Measurements from ENCODE around the gene EIF6.
"Not testable (repeated sequence)": the region's sequence is repeated elsewhere in the genome, so short reads cannot be mapped to it uniquely, and the experiment has no call there.

EIF6 gene

DNA sequence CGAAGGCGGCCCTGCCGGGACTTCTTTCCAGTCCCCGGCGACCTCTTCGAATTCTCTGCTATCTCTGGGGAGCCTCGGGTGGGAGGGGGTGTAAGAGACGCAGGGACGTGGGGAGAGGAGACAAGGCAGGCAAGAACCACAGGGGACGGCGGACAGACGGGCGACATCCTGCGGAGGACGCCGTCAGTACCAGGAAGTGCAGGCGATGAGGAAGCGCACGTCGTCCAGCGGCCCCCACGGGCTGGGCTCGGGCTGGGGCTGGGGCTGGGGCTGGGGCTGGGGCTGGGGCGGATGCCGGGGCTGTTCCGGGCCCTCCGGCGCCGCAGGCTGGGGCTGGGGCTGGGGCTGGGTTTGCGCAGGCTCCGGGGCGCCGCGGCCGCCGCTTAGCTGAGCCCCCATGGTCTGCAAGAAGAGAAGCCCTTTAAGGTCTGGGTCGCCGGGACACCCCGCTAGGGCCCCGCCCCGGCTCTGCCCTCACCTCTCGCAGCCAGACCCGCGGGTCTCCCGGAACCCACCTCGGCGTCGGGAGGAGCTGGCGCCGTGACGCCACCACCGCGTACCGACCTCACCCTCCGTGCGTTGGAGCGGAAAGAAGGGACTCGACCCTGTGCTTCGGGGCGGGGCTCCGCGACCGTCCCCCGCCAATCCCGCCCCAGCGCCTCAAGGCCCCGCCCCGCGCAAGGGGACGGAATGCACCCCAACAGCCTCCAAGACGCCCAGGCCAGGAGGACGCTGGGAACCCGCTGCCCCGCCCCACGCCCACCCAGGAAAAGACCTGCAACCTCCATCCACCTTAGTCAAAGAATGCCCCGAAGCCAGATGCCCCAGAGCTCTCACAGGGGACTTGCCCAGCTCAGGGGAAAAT lies 6.8 kb downstream of the EIF6 start, which contains the start of gene MMP24OS:
MMP24OS (minus strand) TSS at position 592 of the 865 bp plus-strand sequence; CDS start at position 399, 193 bp downstream.
- peak; percentile 89 for DNase-seq (ENCODE audit: low read depth)

DNA sequence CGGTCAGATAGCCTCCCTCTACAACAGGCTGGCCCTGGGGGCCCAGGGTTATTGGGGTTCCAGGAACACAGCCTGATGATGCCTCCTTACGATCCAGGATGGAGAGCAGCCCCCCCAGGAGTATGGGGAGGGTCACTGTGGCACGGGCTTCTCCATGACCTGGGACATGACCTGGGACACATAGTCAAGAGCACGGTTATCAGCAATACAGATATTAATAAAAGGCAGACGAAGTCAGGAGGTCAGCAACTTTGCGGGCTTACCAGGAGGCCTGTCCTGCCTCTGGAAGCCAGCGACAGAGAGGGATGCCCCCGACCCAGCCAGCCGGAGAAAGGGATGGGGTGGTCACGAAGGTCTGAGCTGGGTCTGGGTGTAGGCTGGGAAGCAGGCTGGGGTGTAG lies 7.4 kb downstream of the EIF6 start:
- DNase-seq (ENCODE audit: low read depth): no peak

DNA sequence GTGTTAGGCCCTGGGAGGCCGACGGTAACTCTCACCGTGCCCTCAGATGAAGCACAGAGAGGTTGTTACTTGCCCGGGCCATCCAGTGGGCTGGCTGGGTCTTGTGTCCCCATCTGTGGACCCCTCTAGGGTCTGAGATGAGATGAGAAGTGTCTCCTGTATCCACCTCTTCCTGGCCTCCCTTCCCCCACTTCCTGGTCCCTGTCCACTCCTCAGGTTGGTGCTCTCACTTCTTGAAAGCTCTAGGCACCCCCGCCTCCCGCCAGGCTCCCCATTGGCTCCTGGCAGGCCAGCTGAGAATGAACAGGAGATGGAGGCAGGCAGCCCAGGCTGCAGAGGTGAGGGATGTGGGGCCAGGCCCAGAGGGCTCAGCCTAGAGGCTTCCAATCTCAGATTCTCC lies 8.2 kb downstream of the EIF6 start:
- DNase-seq (ENCODE audit: low read depth): no peak

DNA sequence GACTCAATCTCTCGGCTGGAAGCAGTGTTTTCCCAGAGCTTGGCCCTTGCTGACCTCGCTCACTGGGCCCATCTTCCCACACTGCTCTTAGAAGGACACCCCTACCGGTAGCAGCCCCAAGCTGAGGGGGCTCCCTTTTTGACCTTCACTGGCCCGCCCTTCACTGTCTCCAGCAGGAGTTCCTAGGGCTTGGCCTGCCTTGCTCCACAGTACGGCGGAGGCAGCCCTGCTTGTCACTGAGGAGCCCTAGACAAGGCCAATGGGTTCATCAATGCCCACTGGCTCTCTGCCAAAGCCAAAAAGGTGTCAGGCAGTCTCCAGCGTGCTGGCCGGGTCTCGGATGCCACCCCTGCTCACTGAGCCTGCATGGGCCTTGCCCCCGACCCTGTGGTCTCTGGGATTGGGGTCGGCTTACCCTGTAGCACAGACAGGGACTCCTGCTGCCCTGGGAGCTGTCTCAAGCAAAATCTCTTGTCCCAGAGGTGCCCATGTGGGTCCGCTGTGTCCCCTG lies 8.8 kb downstream of the EIF6 start:
- DNase-seq (ENCODE audit: low read depth): no peak

DNA sequence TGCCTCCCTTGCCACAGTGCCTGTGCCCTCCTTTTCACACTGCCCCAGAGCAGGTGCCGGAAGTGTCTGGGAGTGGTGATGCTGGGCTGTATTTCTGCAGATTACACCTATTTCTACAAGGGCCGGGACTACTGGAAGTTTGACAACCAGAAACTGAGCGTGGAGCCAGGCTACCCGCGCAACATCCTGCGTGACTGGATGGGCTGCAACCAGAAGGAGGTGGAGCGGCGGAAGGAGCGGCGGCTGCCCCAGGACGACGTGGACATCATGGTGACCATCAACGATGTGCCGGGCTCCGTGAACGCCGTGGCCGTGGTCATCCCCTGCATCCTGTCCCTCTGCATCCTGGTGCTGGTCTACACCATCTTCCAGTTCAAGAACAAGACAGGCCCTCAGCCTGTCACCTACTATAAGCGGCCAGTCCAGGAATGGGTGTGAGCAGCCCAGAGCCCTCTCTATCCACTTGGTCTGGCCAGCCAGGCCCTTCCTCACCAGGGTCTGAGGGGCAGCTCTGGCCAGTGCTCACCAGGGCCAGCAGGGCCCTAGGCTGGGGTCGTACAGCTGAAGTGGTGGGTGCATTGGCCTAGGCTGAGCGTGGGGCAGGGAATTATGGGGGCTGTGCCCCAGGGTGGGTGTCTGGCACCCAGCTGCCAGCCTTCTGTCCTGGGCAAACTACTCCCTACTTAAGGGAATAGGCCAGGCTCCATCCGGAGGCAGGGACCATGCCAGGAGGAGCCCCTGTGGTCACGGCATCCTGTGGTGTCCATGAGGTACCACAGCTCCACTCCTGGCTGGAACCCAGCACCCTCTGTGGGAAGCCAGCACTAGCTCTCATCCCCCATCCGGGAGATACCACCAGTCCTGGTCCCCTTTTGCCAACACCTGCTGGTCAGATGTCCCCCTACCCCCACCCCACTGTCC lies 10.1 kb downstream of the EIF6 start:
- no peak for DNase-seq (ENCODE audit: low read depth)

DNA sequence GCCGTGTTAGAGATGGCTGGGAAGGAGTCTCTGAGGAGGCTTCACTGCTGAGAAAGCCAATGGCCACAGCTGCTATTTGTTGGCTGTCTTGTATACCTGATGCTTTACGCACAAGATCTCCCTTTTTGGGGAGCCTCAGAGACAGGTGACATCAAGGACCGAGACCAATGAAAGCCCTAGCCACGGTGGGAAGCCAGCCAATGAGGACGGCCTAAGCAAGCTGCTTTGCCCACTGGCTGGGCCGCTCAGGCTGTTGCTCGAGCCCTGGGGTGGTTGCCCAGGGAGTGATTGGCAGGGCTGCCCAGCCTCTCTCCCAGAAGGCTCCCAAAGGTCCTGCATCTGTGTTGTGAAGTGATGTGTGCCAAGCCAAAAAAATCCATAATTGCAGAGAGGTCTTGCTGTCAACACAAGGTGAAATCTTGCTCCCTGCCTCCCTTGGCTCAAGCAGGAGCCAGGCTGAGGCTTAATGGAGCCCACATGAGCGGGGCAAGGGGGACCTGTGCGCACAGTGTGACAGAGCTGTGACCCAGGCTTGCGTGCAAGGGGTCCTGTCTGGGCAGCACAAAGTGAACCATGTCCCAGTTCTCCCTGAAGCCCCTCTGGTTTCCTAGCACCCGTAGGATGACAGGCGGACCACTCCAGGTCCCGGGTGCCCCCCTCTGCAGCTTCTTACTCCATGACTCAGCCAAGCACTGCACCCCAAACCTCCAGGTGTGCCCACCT lies 11.0 kb downstream of the EIF6 start:
- DNase-seq (ENCODE audit: low read depth): peak; percentile 62

DNA sequence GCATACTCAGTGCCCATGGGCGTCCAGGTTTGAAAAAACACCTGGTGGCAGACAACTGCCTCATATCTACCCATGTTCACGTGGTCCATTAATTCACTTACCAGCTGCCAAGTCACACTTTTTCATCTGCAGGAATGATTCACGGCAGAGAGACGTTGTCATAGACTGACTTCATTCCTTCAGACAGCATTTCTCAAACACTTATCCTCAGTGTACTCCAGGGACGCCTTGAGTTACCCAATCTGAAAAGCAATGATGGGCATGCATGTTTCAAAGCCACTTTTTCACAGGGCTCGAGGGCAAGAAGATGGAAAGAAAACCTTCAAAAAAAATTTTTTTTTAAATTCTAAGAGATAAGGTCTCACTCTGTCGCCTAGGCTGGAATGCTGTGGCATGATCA lies 12.7 kb downstream of the EIF6 start:
- DNase-seq (ENCODE audit: low read depth): peak; percentile 62

DNA sequence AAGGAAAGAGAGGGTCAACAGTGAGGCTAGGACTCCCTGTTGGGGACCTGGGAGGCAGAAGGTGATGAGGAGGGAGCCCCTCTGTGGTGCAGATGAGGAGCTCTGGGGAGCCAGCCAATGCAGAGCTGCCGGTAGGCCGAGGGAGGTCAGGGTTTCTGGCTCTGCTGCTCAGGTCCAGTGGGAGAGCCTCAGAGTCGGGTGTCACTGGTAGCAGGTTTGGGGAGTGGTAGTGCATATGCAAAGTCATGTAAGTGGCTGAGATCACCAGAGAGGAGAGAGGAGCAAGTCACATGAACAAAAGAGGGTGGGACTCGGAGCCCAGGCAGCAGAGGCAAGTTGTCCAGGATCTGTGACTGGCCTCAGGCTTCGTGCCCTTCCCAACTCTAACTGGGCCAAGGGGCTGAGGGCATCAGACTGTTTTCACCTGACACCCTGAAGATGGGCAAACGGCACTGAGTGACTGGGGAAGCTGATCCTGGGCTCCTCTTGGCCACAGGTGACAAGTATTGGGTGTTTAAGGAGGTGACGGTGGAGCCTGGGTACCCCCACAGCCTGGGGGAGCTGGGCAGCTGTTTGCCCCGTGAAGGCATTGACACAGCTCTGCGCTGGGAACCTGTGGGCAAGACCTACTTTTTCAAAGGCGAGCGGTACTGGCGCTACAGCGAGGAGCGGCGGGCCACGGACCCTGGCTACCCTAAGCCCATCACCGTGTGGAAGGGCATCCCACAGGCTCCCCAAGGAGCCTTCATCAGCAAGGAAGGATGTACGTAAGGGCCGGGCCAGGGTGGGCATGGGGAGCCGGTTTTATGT lies 13.3 kb downstream of the EIF6 start:
- no peak for DNase-seq (ENCODE audit: low read depth)

DNA sequence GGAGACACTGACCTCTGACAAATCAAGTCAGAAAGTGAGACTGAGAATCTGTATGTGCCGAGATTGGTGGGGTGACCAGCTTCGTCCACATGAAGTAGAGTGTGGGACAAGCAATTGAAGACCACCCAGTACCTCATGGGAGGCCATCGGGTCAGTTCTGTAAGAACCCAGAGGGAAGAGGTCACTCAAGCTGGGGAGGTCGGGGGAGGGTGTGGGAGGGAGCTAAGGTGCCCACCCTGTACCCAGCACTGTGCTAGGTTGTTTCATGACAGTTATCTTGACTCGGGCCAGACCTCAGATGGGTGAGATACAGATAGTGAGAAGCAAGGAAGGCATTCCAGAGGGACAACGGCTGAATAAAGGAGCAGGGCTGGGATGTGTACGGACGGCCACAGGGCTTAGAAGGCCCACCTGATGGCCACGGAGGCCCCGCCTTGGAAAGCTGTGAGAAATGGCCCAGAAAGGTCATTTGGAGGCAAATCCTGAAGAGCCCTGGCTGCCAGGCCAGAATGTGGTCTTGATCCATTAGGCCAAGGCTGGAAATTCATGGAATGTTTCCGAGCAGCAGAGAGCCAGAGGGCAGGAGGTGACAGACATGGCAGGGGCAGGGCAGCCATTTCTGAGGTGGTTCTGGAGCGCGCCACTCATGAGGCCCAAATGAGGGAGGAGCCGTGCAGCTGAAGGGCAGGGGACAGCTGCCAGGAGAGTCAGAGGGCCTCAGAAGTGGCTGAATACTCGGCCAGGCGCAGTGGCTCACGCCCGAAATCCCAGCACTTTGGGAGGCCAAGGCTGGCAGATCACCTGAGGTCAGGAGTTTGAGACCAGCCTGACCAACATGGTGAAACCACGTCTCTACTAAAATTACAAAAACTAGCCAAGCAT lies 14.3 kb downstream of the EIF6 start:
- DNase-seq (ENCODE audit: low read depth): no peak

DNA sequence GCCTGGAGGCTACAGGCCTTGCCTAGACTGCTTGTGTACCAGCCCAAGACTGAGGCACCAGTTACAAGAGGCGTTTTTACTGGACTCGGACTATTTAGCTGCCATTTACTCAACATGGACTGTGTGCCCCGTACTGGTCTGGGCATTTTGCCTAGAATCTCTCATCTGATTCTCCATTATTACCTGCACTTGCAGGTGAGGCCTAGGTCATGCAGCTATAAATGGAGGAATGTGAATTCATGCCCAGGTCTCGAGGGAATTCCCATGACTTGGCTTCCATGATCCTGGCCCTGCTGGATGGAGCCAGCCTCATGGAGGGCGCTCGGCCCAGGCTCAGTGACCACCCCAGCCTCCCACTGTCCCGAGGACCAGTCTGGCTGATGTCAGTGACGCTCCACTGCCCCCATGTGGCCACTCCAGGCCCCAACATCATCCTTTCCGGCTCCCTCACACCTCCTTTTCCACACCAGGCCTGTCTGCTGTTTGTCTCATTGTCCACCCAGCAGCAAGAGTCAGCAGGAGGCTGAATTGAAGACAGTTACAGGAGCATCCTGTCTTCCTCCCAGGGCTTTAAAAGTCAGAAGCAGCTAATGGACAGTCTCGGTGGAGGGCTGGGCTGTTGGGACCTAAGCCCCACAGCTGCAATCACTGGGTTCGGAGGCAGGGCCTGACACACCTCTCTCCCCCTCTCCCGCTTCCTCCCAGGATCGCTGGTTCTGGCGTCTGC lies 15.4 kb downstream of the EIF6 start:
- peak; percentile 31 for DNase-seq (ENCODE audit: low read depth)

DNA sequence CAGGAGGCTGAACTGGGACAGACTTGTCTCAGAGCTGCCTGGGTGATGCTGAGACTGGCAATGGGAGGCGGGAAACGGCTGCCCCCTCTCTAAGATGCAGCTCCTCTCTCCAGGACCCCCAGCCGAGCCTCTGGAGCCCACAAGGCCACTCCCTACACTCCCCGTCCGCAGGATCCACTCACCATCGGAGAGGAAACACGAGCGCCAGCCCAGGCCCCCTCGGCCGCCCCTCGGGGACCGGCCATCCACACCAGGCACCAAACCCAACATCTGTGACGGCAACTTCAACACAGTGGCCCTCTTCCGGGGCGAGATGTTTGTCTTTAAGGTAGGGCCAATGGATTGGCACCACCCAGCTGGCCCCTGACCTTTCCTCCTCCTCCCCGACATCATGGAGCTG lies 17.5 kb downstream of the EIF6 start:
- no peak for DNase-seq (ENCODE audit: low read depth)

DNA sequence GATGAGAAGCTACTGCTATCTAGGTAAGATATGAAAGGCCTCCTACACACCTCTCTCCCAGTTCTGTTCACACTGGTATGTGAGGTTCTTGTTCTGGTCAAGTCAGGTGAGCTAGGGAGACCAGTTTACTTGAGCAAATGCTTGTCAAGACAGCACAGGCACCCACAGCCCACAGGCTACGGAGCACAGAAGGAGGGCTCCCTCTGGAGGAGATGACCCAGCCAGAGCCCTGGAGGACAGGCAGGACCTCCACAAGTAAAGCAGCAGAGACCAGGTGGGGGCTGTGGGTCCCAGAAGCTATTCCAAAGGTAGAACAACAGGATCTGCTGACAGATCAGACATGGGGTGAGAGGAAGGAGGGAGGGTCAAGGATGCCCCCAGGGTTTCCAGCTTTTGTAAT lies 19.8 kb downstream of the EIF6 start:
- no peak for DNase-seq (ENCODE audit: low read depth)

DNA sequence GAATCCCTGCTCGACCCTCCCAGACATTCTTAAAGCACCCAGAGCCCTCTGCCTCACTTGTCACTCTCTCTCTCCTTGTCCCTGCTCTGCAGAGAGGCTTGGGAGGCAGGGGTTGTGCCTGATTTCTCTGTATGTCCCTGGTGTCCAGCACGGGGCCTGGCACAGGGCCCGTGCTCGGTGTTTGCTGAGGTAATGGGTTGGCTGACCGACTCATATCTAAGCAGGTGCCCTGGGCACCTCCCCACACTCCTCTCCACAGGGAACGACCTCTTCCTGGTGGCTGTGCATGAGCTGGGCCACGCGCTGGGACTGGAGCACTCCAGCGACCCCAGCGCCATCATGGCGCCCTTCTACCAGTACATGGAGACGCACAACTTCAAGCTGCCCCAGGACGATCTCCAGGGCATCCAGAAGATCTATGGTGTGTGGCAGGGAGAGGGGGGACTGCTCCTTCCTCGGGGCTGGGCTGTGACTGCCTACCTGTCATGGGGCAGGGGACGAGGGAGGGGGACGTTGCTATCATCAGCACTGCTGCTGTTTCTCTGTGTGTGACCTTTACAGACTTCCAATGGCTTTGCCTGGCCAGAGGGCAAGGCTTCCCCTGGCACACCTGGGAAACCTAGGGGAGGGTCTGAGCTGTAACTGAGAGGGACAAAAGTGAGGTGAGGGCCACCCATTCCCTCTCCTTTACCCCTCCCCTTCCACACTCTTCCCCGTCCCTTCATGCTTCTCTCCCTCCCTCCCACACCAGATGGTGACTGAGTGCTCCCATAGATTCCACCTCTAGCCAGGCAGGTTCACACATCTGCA lies 20.8 kb downstream of the EIF6 start:
- no peak for DNase-seq (ENCODE audit: low read depth)

DNA sequence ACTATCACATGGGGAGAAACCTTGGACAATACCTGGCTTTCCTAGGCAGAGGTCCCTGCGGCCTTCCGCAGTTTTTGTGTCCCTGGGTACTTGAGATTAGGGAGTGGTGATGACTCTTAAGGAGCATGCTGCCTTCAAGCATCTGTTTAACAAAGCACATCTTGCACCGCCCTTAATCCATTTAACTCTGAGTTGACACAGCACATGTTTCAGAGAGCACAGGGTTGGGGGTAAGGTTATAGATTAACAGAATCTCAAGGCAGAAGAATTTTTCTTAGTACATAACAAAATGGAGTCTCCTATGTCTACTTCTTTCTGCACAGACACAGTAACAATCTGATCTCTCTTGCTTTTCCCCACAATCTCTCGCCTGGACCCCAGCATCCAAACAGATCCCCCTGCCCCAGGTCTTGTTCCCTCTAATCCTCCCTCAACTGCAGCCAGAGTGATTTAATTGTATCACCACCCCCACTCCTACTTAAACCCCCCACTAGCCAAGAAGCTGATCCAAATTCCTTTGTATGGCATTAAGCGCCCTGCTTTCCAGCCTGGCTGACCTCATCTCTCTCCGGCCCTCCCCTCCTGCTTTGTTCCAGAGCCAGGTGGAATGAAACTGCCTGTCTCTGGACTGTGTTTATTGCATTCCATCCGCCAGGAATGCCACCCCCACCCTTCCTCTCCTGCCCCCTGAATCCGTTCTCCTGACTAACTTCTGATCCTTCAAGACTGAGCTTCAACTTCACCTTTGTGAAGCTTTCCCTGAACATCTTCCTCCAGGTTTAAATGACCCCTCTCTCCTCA lies 21.6 kb downstream of the EIF6 start:
- DNase-seq (ENCODE audit: low read depth): not testable (repeated sequence)

DNA sequence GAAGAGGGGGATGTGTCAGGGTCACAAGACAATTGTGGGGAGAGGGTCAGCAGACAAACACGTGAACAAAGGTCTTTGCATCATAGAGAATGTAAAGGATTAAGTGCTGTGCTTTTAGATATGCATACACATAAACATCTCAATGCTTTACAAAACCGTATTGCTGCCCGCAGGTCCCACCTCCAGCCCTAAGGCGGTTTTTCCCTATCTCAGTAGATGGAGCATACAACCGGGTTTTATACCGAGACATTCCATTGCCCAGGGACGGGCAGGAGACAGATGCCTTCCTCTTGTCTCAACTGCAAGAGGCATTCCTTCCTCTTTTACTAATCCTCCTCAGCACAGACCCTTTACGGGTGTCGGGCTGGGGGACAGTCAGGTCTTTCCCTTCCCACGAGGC lies 22.3 kb downstream of the EIF6 start:
- DNase-seq (ENCODE audit: low read depth): not testable (repeated sequence)

DNA sequence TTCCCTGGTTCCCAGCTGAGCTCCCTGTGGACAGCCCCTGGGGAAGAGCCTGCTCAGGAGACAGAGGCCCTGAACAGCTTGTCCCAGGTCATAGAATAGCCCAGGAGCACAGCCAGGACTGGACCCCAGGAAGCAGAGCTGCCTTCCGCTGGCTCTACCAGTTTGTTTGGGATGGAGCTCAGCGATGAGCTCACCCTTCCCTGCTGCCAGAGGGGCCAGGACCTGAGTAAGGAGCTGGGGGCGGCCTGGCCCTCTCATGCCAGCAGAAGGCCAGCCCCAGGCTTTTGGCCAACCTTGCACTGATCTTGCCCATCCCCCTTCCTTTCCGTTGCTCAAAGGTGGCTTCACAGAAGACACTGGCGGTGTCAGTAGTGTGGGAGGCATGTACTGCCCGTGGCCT lies 24.1 kb downstream of the EIF6 start:
- no peak for DNase-seq (ENCODE audit: low read depth)

DNA sequence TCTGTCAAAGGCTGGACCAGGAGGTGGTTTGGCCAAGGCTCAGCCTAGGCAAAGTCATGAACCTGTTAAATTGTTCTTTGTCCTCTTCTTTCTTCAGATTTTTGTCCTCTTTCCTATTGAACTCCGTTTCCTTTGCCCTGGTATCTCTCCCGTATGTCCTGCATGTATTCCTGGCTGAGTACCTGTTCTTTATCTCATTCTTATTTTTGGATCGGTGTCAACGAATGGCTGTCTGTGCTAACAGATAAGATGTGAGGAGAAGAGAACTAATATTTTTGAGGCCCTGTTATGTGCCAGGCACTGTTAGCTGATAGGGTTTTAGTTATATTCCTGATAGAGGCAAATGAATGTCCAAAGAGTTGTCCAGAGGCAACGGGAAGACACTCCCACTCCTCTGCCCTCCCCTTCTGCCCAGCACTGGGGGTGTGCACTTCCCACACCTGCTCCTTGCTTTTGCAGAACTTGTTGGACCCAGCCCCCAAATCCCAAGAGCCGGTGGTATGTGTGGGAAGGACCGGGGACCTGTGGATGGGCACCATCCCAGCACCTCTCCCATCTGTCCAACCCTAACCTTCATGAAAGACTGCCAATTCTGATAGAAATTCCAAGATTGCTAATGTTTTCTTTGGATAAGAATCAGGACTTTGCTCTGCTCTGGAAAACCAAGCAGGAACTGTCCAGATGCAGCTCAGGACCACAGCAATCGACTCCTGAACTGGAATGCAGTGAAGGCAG lies 27.2 kb downstream of the EIF6 start:
- DNase-seq (ENCODE audit: low read depth): no peak
